GM21515 (cell line): Measurements from ENCODE around the gene MIA.
"Not testable (repeated sequence)": the region's sequence is repeated elsewhere in the genome, so short reads cannot be mapped to it uniquely, and the experiment has no call there.

Experiments
- ATAC-seq: cut with Tn5 transposase; IDR thresholded peaks from one replicate; pipeline ENCODE4 v1.9.1; 2021; ENCODE audit not compliant: unreplicated experiment

Gene MIA

DNA sequence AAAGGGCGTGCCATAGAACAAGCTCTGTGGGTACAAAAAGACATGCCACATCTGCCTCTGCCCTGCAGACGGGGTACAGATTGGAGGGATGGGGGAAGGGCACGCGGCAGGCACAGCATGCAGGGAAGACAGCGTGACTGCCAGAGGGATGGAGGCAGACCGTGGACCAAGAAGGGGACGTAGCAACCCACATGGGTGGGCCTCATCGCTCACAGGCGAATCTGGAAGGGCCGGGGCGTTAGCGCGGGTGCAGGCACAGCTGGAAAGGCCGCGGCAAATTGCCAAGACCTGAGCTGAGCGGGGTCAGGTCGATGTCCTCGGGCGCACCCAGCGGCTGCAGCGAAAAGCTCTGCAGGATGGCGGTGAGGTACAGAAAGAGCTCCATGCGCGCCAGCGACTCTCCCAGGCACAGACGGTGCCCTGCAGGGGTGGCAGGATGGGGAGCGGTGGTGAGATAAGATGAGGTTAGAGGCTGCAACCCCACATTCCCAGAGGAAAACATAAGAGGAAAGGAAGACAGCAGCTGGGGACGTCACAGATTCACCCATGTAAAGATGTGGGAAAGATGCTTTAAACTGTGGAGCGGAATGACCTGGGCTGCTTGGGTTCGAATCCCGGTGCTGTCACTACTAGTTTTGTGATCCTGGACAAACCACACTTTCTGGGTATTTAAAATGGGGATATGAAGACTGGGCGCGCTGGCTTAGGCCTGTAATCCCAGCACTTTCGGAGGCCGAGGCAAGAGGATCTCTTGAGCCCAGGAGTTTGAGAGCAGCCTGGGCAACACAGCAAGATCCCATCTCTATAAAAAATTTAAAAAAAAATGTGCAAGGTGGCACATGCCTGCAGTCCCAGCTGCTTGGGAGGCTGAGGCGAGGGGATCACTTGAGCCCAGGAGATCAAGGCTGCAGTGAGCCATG, 43.4 kb downstream of the MIA start:
- peak; percentile 64 for ATAC-seq

DNA sequence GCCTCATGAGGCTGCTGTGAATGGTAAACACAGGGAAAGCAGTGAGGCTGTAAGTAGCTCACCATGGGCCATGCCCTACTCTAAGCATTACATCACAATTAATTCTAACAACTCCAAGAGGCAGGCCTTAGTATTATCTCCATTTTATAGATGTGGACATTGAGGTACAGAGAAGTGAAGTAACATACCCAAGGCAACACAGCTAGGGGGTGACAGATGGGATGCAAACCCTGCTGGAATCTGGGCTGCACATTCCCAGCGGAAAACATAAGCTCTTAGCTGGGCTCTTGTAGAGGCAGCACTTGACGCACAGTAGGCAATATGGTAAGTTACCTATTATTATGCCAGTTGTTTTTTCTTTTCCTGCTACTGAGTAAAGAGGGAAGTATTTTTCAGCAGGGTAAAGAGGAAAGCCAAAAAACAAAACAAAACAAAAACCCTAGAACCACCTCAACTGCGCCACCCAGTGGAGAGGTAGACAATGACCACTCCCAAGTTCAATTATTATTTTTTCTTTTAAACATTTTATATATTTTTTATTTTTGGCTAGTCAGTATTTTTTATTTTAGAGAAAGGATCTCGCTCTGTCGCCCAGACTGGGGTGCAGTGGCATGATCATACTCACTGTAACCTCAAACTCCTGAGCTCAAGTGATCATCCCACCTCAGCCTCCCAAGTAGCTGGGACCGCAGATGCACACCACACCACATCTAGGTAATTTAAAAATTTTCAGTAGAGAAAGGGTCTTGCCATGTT, 44.3 kb downstream of the MIA start:
- not testable (repeated sequence) for ATAC-seq

DNA sequence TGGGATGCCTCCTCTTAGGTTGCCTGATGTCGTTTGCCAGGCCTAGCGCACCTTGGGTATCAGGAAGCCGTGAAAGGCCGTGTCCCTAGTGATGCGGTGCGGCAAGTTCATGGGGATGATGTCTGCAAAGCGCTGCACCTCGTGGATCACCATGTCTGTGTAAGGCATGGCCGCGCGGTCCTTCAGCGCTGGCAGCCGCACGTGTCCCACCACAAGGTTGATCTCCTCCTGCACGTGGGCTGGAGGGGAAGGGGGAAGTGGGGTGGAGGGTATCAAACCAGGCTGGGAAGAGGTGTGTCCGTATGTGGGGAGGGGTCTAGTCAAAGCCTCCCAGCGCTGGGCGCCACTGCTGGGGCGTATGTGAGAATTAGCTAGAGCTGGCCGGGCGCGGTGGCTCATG, 46.8 kb downstream of the MIA start:
- no peak for ATAC-seq

DNA sequence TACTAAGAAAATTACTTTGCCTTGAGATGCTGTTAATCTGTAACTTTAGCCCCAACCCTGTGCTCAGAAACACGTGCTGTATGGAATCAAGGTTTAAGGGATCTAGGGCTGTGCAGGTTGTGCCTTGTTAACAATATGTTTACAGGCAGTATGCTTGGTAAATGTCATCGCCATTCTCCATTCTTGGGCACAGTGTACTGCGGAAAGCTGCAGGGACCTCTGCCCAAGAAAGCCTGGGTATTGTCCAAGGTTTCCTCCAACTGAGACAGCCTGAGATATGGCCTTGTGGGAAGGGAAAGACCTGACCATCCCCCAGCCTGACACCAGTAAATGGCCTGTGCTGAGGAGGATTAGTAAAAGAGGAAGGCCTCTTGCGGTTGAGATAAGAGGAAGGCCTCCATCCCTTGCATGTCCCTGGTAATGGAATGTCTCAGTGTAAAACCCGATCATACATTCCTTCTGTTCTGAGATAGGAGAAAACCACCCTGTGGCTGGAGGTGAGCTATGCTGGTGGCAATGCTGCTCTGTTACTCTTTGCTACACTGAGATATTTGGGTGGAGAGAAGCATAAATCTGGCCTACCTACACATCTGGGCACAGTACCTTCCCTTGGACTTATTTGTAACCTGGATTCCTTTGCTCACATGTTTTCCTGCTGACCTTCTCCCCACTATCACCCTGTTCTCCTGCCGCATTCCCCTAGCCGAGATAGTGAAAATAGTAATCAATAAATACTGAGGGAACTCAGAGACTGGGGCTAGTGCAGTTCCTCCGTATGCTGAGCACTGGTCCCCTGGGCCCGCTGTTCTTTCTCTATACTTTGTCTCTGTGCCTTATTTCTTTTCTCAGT, 47.6 kb downstream of the MIA start:
- not testable (repeated sequence) for ATAC-seq

DNA sequence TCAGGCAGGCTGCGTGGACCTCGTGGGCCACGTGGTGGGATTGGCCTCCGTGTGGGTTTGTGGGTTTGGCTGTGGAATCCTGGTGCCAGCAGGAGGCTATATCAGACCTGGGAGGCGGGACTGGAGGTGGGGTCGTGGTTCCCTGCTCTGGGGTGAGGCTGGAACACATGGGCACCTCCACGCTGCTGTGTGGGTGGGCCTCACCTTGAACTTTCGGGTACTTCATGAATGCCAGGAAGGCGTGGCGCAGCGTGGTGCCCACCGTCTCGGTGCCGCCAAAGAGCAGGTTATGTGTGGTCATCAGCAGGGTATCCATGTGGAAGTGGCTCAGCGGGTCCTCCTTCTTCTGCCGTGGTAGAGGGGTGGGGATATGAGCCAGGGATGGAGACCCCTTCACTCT, 49.6 kb downstream of the MIA start:
- ATAC-seq = not testable (repeated sequence)

DNA sequence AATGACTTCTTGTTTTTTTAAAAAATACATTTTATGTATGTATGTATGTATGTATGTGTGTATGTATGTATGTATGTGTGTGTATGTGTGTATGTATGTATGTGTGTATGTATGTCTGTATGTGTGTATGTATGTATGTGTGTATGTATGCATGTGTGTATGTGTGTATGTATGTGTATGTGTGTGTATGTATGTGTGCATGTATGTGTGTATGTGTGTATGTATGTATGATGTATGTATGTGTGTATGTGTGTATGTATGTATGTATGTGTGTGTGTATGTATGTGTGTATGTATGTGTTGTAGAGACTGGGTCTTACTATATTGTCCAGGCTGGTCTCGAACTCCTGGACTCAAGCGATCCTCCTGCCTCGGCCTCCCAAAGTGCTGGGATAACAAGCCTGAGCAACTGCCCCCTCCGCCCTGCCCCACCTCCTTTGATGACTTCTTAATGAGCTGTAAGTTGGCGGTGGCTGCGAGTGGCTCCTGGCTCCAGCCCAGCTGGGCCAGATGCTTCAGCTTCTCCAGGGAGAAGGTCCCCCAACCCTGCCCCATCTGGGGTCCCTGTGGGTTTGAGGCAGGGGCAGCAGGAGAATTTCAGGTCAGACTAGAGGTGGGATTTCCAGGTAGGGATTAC, 50.3 kb downstream of the MIA start:
- not testable (repeated sequence) for ATAC-seq

DNA sequence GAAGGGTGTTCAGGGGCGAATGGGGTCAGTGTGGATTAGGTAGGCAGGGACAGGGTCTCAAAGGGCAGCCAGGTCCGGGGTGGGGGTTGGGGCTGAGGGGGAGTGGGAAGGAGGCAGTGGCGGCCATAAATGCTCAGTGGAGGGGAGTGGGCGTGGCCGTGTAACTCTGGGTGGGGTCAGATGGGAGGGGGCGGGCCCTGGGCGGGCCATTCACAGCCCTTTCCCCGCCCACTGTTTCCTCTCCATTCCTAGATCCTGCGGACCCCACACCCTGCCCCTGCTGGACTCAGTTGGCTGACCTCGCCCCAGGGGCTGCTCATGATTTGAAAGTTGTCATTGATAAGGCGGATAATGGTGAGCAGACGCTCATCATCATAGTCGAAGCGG, 51.0 kb downstream of the MIA start:
- ATAC-seq = not testable (repeated sequence)

DNA sequence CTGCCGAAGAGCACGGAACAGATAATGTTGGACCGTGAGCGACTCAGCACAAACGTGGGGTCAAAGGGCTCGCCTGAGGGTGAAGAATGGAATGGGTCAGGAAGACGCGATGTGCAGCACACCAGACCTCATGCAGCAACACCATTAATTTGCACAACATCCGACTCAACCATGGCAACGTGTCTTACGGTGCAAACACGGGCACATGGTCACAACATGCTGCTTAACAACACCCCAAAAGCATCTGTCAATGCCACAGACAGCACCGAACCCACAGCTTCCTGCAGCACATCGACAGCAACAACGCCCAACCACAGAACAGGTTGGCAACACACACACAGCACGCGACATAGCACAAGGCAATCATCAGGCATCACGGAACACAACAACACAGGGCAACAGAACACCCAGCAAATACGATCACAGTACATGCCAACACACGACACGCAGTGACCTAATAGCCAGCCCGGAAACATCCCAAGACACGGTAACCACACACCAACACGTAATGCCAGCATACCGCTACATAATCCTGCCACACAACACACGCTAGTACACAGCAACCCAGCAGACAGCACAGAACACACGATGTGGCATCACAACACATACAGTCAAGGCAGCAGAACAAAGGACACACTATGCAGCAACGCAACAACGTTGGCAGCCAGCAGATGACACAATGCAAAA, 51.5 kb downstream of the MIA start:
- ATAC-seq = not testable (repeated sequence)
